ENCODE measurements around the gene SORCS2. TPM values are rescaled to one million over a fixed set of nuclear protein-coding genes. Genes with fewer than 3 reads are reported as not detected.

Gene SORCS2
- total RNA-seq, 2 donors from 2014 or later: 0.54 to 0.74 TPM

GRCh38 chr4:7379186-7379585 is 186.8 kb downstream of the SORCS2 start:
- H3K4me3 ChIP-seq: no peak overlapping the region
- no peak for TF ChIP-seq CTCF (IDR thresholded peaks at IDR 0.05)

GRCh38 chr4:7379719-7380118 is 187.4 kb downstream of the SORCS2 start:
- TF ChIP-seq CTCF (IDR thresholded peaks at IDR 0.05): no peak
- no peak overlapping the region for H3K4me3 ChIP-seq
- H3K36me3 ChIP-seq: no peaks in the 10 kb centered on the region
- no peaks in the 10 kb centered on the region for H3K4me1 ChIP-seq
- H3K27ac ChIP-seq: no peak overlapping the region
- no peaks in the 10 kb centered on the region for H3K9me3 ChIP-seq
- no peaks in the 10 kb centered on the region for H3K27me3 ChIP-seq
- DNase-seq: no peak
- H3K9ac ChIP-seq (ENCODE audit: low read depth in 2 of 2, low read length in 2 of 2): no peak overlapping the region
- intact Hi-C loops (cut with DNase I): no loop called here

More at GRCh38 chr4:7379186-7379585, 186.8 kb downstream of the SORCS2 start:
- H3K27me3 ChIP-seq: no peaks in the 10 kb centered on the region
- H3K9me3 ChIP-seq: no peaks in the 10 kb centered on the region
- intact Hi-C loops (cut with DNase I): no loop called here
- DNase-seq: no peak
- H3K36me3 ChIP-seq: no peaks in the 10 kb centered on the region
- H3K27ac ChIP-seq: no peak overlapping the region
- H3K4me1 ChIP-seq: no peaks in the 10 kb centered on the region
- no peak overlapping the region for H3K9ac ChIP-seq (ENCODE audit: low read depth in 2 of 2, low read length in 2 of 2)

GRCh38 chr4:7381221-7381889 is 189.0 kb downstream of the SORCS2 start:
- intact Hi-C loops (cut with DNase I): no loop called here
- H3K4me3 ChIP-seq: no peak overlapping the region
- no peak overlapping the region for H3K9ac ChIP-seq (ENCODE audit: low read depth in 2 of 2, low read length in 2 of 2)
- no peak for DNase-seq
- no peak overlapping the region for H3K27ac ChIP-seq
- H3K27me3 ChIP-seq: no peaks in the 10 kb centered on the region
- H3K4me1 ChIP-seq: no peaks in the 10 kb centered on the region
- TF ChIP-seq CTCF (IDR thresholded peaks at IDR 0.05): no peak
- no peaks in the 10 kb centered on the region for H3K36me3 ChIP-seq
- H3K9me3 ChIP-seq: no peaks in the 10 kb centered on the region

- Histone ChIP-seq H3K27me3 (no peaks in the 10 kb centered on the region), H3K27ac (no peak overlapping the region), H3K4me3 (no peak overlapping the region), H3K4me1 (no peaks in the 10 kb centered on the region), H3K36me3 (no peaks in the 10 kb centered on the region), H3K9me3 (no peaks in the 10 kb centered on the region), H3K9ac (ENCODE audit: low read depth in 2 of 2, low read length in 2 of 2) (no peak overlapping the region)
- no peak for TF ChIP-seq CTCF (IDR thresholded peaks at IDR 0.05)
- intact Hi-C loops (cut with DNase I): no loop called here
- no peak for DNase-seq
Observed at GRCh38 chr4:7381890-7382633, 189.7 kb downstream of the SORCS2 start.

- DNase-seq: no peak
- intact Hi-C loops (cut with DNase I): no loop called here
- H3K9ac ChIP-seq (ENCODE audit: low read depth in 2 of 2, low read length in 2 of 2): no peak overlapping the region
- no peaks in the 10 kb centered on the region for H3K9me3 ChIP-seq
- H3K4me1 ChIP-seq: no peaks in the 10 kb centered on the region
- H3K27ac ChIP-seq: no peak overlapping the region
- H3K4me3 ChIP-seq: no peak overlapping the region
- TF ChIP-seq CTCF (IDR thresholded peaks at IDR 0.05): no peak
- H3K36me3 ChIP-seq: no peaks in the 10 kb centered on the region
- no peaks in the 10 kb centered on the region for H3K27me3 ChIP-seq
Observed at GRCh38 chr4:7382634-7383014, 190.3 kb downstream of the SORCS2 start.
